GM23248 (cell line): ENCODE data around the gene COA8.

Source experiments
- EZH2 ChIP-seq: fragments of 200-600 bp; sonication (generic); IDR thresholded peaks from 2 replicates; pipeline ENCODE4 v1.6.1; 2018; ENCODE audit warnings: antibody characterized with exemption, mild to moderate bottlenecking; ENCODE audit not compliant: insufficient read depth, poor library complexity, severe bottlenecking
- EZH2phosphoT487 ChIP-seq: fragments of 200-600 bp; sonication (generic); IDR thresholded peaks from 2 replicates; pipeline ENCODE4 v1.6.1; 2018; ENCODE audit warnings: antibody characterized with exemption, moderate library complexity, mild to moderate bottlenecking, low read depth; ENCODE audit not compliant: insufficient read depth

DNA sequence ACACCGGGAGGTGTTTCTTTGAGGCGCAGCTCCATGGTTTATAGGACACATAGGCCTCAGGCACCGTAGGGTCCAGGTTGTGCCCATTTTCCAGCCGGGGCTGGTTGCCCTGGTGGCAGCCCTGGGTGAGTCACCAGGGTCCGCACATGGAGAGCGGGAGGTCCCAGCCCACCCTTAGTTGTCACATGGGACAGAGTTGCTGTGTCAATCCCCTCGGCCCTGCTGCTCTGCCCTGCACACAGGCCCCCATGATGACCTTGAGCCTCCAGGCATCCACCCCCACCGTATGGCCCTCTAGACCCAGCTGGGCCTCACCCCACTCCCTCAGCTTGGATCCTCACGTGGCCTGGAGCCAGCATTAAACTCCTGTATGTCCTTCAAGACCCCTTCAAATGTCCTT is 26.1 kb upstream of the COA8 start:
- TF ChIP-seq EZH2phosphoT487 (no peak), EZH2 (no peak)
